ENCODE data around the gene MID1.

Gene MID1

GRCh38 chrX:10577853-10578252 lies 42.5 kb downstream of the MID1 start:
- peaks cover 3% of the 10 kb centered on the region for H3K27me3 Mint-ChIP-seq
- no peak overlapping the region for H3K4me3 Mint-ChIP-seq
- ATAC-seq (ENCODE audit: low read depth): no peak
- no peaks in the 10 kb centered on the region for H3K36me3 Mint-ChIP-seq
- H3K27ac Mint-ChIP-seq: no peak overlapping the region
- no peak for DNase-seq (ENCODE audit: low spot score in 2 of 2)
- H3K4me1 Mint-ChIP-seq: no peaks in the 10 kb centered on the region
- no peaks in the 10 kb centered on the region for H3K9me3 Mint-ChIP-seq

GRCh38 chrX:10576777-10577447 lies 43.5 kb downstream of the MID1 start:
- no peaks in the 10 kb centered on the region for H3K9me3 Mint-ChIP-seq
- H3K4me1 Mint-ChIP-seq: no peaks in the 10 kb centered on the region
- H3K4me3 Mint-ChIP-seq: no peak overlapping the region
- no peak overlapping the region for H3K27ac Mint-ChIP-seq
- no peak for ATAC-seq (ENCODE audit: low read depth)
- peaks cover 4% of the 10 kb centered on the region for H3K27me3 Mint-ChIP-seq
- H3K36me3 Mint-ChIP-seq: no peaks in the 10 kb centered on the region
- no peak for DNase-seq (ENCODE audit: low spot score in 2 of 2)

- H3K9me3 Mint-ChIP-seq: no peaks in the 10 kb centered on the region
- ATAC-seq (ENCODE audit: low read depth): no peak
- H3K4me3 Mint-ChIP-seq: no peak overlapping the region
- H3K27me3 Mint-ChIP-seq: peaks cover 4% of the 10 kb centered on the region
- DNase-seq (ENCODE audit: low spot score in 2 of 2): no peak
- no peak overlapping the region for H3K27ac Mint-ChIP-seq
- no peaks in the 10 kb centered on the region for H3K4me1 Mint-ChIP-seq
- H3K36me3 Mint-ChIP-seq: no peaks in the 10 kb centered on the region
Measured at GRCh38 chrX:10576186-10576585, 44.2 kb downstream of the MID1 start.

GRCh38 chrX:10574663-10575062 lies 45.7 kb downstream of the MID1 start:
- ATAC-seq (ENCODE audit: low read depth): no peak
- peaks cover 3% of the 10 kb centered on the region for H3K27me3 Mint-ChIP-seq
- H3K4me1 Mint-ChIP-seq: no peaks in the 10 kb centered on the region
- H3K36me3 Mint-ChIP-seq: no peaks in the 10 kb centered on the region
- H3K27ac Mint-ChIP-seq: no peak overlapping the region
- H3K9me3 Mint-ChIP-seq: no peaks in the 10 kb centered on the region
- no peak for DNase-seq (ENCODE audit: low spot score in 2 of 2)
- H3K4me3 Mint-ChIP-seq: no peak overlapping the region

- H3K36me3 Mint-ChIP-seq: no peaks in the 10 kb centered on the region
- DNase-seq (ENCODE audit: low spot score in 2 of 2) (no peak), ATAC-seq (ENCODE audit: low read depth) (no peak)
- no peaks in the 10 kb centered on the region for H3K9me3 Mint-ChIP-seq
- no peak overlapping the region for H3K4me3 Mint-ChIP-seq
- no peaks in the 10 kb centered on the region for H3K4me1 Mint-ChIP-seq
- peaks cover 5% of the 10 kb centered on the region for H3K27me3 Mint-ChIP-seq
- H3K27ac Mint-ChIP-seq: no peak overlapping the region
Measured at GRCh38 chrX:10571260-10571659, 49.1 kb downstream of the MID1 start.

- Mint-ChIP-seq H3K27ac (no peak overlapping the region), H3K36me3 (no peaks in the 10 kb centered on the region), H3K4me3 (no peak overlapping the region), H3K4me1 (no peaks in the 10 kb centered on the region), H3K9me3 (no peaks in the 10 kb centered on the region), H3K27me3 (peaks cover 5% of the 10 kb centered on the region)
- DNase-seq (ENCODE audit: low spot score in 2 of 2) (no peak), ATAC-seq (ENCODE audit: low read depth) (no peak)
Measured at GRCh38 chrX:10570601-10571000, 49.8 kb downstream of the MID1 start.

- no peaks in the 10 kb centered on the region for H3K4me1 Mint-ChIP-seq
- no peaks in the 10 kb centered on the region for H3K9me3 Mint-ChIP-seq
- no peak overlapping the region for H3K4me3 Mint-ChIP-seq
- DNase-seq (ENCODE audit: low spot score in 2 of 2) (no peak), ATAC-seq (ENCODE audit: low read depth) (no peak)
- H3K36me3 Mint-ChIP-seq: no peaks in the 10 kb centered on the region
- H3K27ac Mint-ChIP-seq: no peak overlapping the region
- peaks cover 3% of the 10 kb centered on the region for H3K27me3 Mint-ChIP-seq
Measured at GRCh38 chrX:10569946-10570345, 50.4 kb downstream of the MID1 start.

GRCh38 chrX:10568428-10568827 lies 52.0 kb downstream of the MID1 start:
- H3K4me3 Mint-ChIP-seq: no peak overlapping the region
- H3K9me3 Mint-ChIP-seq: no peaks in the 10 kb centered on the region
- ATAC-seq (ENCODE audit: low read depth) (no peak), DNase-seq (ENCODE audit: low spot score in 2 of 2) (no peak)
- H3K27me3 Mint-ChIP-seq: peaks cover 3% of the 10 kb centered on the region
- H3K27ac Mint-ChIP-seq: no peak overlapping the region
- no peaks in the 10 kb centered on the region for H3K36me3 Mint-ChIP-seq
- no peaks in the 10 kb centered on the region for H3K4me1 Mint-ChIP-seq

- H3K4me3 Mint-ChIP-seq: no peak overlapping the region
- H3K4me1 Mint-ChIP-seq: no peaks in the 10 kb centered on the region
- no peaks in the 10 kb centered on the region for H3K36me3 Mint-ChIP-seq
- no peaks in the 10 kb centered on the region for H3K9me3 Mint-ChIP-seq
- DNase-seq (ENCODE audit: low spot score in 2 of 2) (no peak), ATAC-seq (ENCODE audit: low read depth) (no peak)
- H3K27ac Mint-ChIP-seq: no peak overlapping the region
- H3K27me3 Mint-ChIP-seq: peaks cover 2% of the 10 kb centered on the region
Measured at GRCh38 chrX:10567136-10567535, 53.2 kb downstream of the MID1 start.

GRCh38 chrX:10566716-10567097 lies 53.7 kb downstream of the MID1 start:
- H3K36me3 Mint-ChIP-seq: no peaks in the 10 kb centered on the region
- H3K4me1 Mint-ChIP-seq: no peaks in the 10 kb centered on the region
- DNase-seq (ENCODE audit: low spot score in 2 of 2) (no peak), ATAC-seq (ENCODE audit: low read depth) (no peak)
- no peak overlapping the region for H3K27ac Mint-ChIP-seq
- H3K27me3 Mint-ChIP-seq: peaks cover 2% of the 10 kb centered on the region
- no peaks in the 10 kb centered on the region for H3K9me3 Mint-ChIP-seq
- H3K4me3 Mint-ChIP-seq: no peak overlapping the region

- ATAC-seq (ENCODE audit: low read depth): no peak
- H3K4me1 Mint-ChIP-seq: no peaks in the 10 kb centered on the region
- no peaks in the 10 kb centered on the region for H3K9me3 Mint-ChIP-seq
- H3K27ac Mint-ChIP-seq: no peak overlapping the region
- no peak overlapping the region for H3K4me3 Mint-ChIP-seq
- no peaks in the 10 kb centered on the region for H3K36me3 Mint-ChIP-seq
- DNase-seq (ENCODE audit: low spot score in 2 of 2): no peak
- peaks cover 2% of the 10 kb centered on the region for H3K27me3 Mint-ChIP-seq
Measured at GRCh38 chrX:10564484-10564883, 55.9 kb downstream of the MID1 start.

- no peak overlapping the region for H3K27ac Mint-ChIP-seq
- H3K4me3 Mint-ChIP-seq: no peak overlapping the region
- no peaks in the 10 kb centered on the region for H3K9me3 Mint-ChIP-seq
- H3K36me3 Mint-ChIP-seq: no peaks in the 10 kb centered on the region
- H3K4me1 Mint-ChIP-seq: no peaks in the 10 kb centered on the region
- H3K27me3 Mint-ChIP-seq: peaks cover 4% of the 10 kb centered on the region
- ATAC-seq (ENCODE audit: low read depth) (no peak), DNase-seq (ENCODE audit: low spot score in 2 of 2) (no peak)
Measured at GRCh38 chrX:10557166-10557565, 63.2 kb downstream of the MID1 start.

GRCh38 chrX:10556405-10556804 lies 64.0 kb downstream of the MID1 start:
- no peak overlapping the region for H3K4me3 Mint-ChIP-seq
- DNase-seq (ENCODE audit: low spot score in 2 of 2): no peak
- no peaks in the 10 kb centered on the region for H3K4me1 Mint-ChIP-seq
- no peak overlapping the region for H3K27ac Mint-ChIP-seq
- H3K36me3 Mint-ChIP-seq: no peaks in the 10 kb centered on the region
- H3K27me3 Mint-ChIP-seq: peaks cover 4% of the 10 kb centered on the region
- H3K9me3 Mint-ChIP-seq: no peaks in the 10 kb centered on the region
- ATAC-seq (ENCODE audit: low read depth): no peak

GRCh38 chrX:10555846-10556245 lies 64.5 kb downstream of the MID1 start:
- DNase-seq (ENCODE audit: low spot score in 2 of 2) (no peak), ATAC-seq (ENCODE audit: low read depth) (no peak)
- H3K9me3 Mint-ChIP-seq: no peaks in the 10 kb centered on the region
- H3K27ac Mint-ChIP-seq: no peak overlapping the region
- H3K36me3 Mint-ChIP-seq: no peaks in the 10 kb centered on the region
- H3K4me3 Mint-ChIP-seq: no peak overlapping the region
- peaks cover 4% of the 10 kb centered on the region for H3K27me3 Mint-ChIP-seq
- no peaks in the 10 kb centered on the region for H3K4me1 Mint-ChIP-seq

GRCh38 chrX:10554612-10555270 lies 65.6 kb downstream of the MID1 start:
- Mint-ChIP-seq H3K27me3 (peaks cover 4% of the 10 kb centered on the region), H3K4me1 (no peaks in the 10 kb centered on the region), H3K4me3 (no peak overlapping the region), H3K36me3 (no peaks in the 10 kb centered on the region), H3K9me3 (no peaks in the 10 kb centered on the region), H3K27ac (no peak overlapping the region)
- ATAC-seq (ENCODE audit: low read depth) (no peak), DNase-seq (ENCODE audit: low spot score in 2 of 2) (no peak)

Data from memory B cell (primary cell).